ENCODE results near the gene BATF2. TPM values are rescaled to one million over a fixed set of nuclear protein-coding genes. Genes with fewer than 3 reads are reported as not detected.

The BATF2 gene
- total RNA-seq, 1 donor from 2014 or later = not detected

GRCh38 chr11:64971421-64972233, 25.1 kb downstream of the BATF2 start, which contains the start of gene MAJIN:
TSS of gene MAJIN (minus strand) at chr11:64972108. CDS start at chr11:64959405, 12,703 bp downstream.
- no peak within 1 kb of the TSS for H3K4me3 Mint-ChIP-seq (ENCODE audit: unreplicated experiment)
- no peak for TF ChIP-seq CTCF (IDR thresholded peaks at IDR 0.05; ENCODE audit: unreplicated experiment)

GRCh38 chr11:64970731-64971151, 26.0 kb downstream of the BATF2 start:
- no peak overlapping the region for H3K4me3 Mint-ChIP-seq (ENCODE audit: unreplicated experiment)
- H3K27me3 Mint-ChIP-seq (ENCODE audit: unreplicated experiment) = no peaks in the 10 kb centered on the region
- H3K36me3 Mint-ChIP-seq (ENCODE audit: low read depth, unreplicated experiment) = no peaks in the 10 kb centered on the region
- no peaks in the 10 kb centered on the region for H3K9me3 Mint-ChIP-seq (ENCODE audit: unreplicated experiment)
- H3K4me1 Mint-ChIP-seq (ENCODE audit: unreplicated experiment) = no peaks in the 10 kb centered on the region
- no peak for TF ChIP-seq CTCF (IDR thresholded peaks at IDR 0.05; ENCODE audit: unreplicated experiment)
- no peak overlapping the region for H3K27ac Mint-ChIP-seq (ENCODE audit: unreplicated experiment)
- DNase-seq (ENCODE audit: low spot score) = no peak

More at GRCh38 chr11:64971421-64972233, 25.1 kb downstream of the BATF2 start, which contains the start of gene MAJIN:
- Mint-ChIP-seq H3K36me3 (ENCODE audit: low read depth, unreplicated experiment) (no peaks in the 10 kb centered on the region), H3K27me3 (ENCODE audit: unreplicated experiment) (no peaks in the 10 kb centered on the region), H3K4me1 (ENCODE audit: unreplicated experiment) (no peaks in the 10 kb centered on the region), H3K9me3 (ENCODE audit: unreplicated experiment) (no peaks in the 10 kb centered on the region), H3K27ac (ENCODE audit: unreplicated experiment) (no peak within 1 kb of the TSS)
- DNase-seq (ENCODE audit: low spot score) = no peak

- no peak for TF ChIP-seq CTCF (IDR thresholded peaks at IDR 0.05; ENCODE audit: unreplicated experiment)
- Mint-ChIP-seq H3K27me3 (ENCODE audit: unreplicated experiment) (no peaks in the 10 kb centered on the region), H3K36me3 (ENCODE audit: low read depth, unreplicated experiment) (no peaks in the 10 kb centered on the region), H3K27ac (ENCODE audit: unreplicated experiment) (no peak overlapping the region), H3K4me1 (ENCODE audit: unreplicated experiment) (no peaks in the 10 kb centered on the region), H3K9me3 (ENCODE audit: unreplicated experiment) (no peaks in the 10 kb centered on the region), H3K4me3 (ENCODE audit: unreplicated experiment) (no peak overlapping the region)
- no peak for DNase-seq (ENCODE audit: low spot score)
Observed at GRCh38 chr11:64969209-64969608, 27.6 kb downstream of the BATF2 start.

- Mint-ChIP-seq H3K27ac (ENCODE audit: unreplicated experiment) (no peak overlapping the region), H3K27me3 (ENCODE audit: unreplicated experiment) (no peaks in the 10 kb centered on the region), H3K9me3 (ENCODE audit: unreplicated experiment) (no peaks in the 10 kb centered on the region), H3K4me1 (ENCODE audit: unreplicated experiment) (no peaks in the 10 kb centered on the region), H3K4me3 (ENCODE audit: unreplicated experiment) (no peak overlapping the region), H3K36me3 (ENCODE audit: low read depth, unreplicated experiment) (no peaks in the 10 kb centered on the region)
- TF ChIP-seq CTCF (IDR thresholded peaks at IDR 0.05; ENCODE audit: unreplicated experiment) = no peak
- no peak for DNase-seq (ENCODE audit: low spot score)
Observed at GRCh38 chr11:64967375-64967774, 29.4 kb downstream of the BATF2 start.

GRCh38 chr11:64963072-64963631, 33.6 kb downstream of the BATF2 start:
- Mint-ChIP-seq H3K9me3 (ENCODE audit: unreplicated experiment) (no peaks in the 10 kb centered on the region), H3K27ac (ENCODE audit: unreplicated experiment) (no peak overlapping the region), H3K4me3 (ENCODE audit: unreplicated experiment) (no peak overlapping the region), H3K36me3 (ENCODE audit: low read depth, unreplicated experiment) (no peaks in the 10 kb centered on the region), H3K27me3 (ENCODE audit: unreplicated experiment) (no peaks in the 10 kb centered on the region), H3K4me1 (ENCODE audit: unreplicated experiment) (no peaks in the 10 kb centered on the region)
- no peak for TF ChIP-seq CTCF (IDR thresholded peaks at IDR 0.05; ENCODE audit: unreplicated experiment)
- DNase-seq (ENCODE audit: low spot score) = no peak
